ENCODE measurements around the gene GNG7. TPM values are rescaled to one million over a fixed set of nuclear protein-coding genes. Genes with fewer than 3 reads are reported as not detected.

GNG7 gene
- 0.60 and 0.75 TPM in 2 replicates for total RNA-seq (2014; rRNA removed; shearing (Covaris generic))

DNA sequence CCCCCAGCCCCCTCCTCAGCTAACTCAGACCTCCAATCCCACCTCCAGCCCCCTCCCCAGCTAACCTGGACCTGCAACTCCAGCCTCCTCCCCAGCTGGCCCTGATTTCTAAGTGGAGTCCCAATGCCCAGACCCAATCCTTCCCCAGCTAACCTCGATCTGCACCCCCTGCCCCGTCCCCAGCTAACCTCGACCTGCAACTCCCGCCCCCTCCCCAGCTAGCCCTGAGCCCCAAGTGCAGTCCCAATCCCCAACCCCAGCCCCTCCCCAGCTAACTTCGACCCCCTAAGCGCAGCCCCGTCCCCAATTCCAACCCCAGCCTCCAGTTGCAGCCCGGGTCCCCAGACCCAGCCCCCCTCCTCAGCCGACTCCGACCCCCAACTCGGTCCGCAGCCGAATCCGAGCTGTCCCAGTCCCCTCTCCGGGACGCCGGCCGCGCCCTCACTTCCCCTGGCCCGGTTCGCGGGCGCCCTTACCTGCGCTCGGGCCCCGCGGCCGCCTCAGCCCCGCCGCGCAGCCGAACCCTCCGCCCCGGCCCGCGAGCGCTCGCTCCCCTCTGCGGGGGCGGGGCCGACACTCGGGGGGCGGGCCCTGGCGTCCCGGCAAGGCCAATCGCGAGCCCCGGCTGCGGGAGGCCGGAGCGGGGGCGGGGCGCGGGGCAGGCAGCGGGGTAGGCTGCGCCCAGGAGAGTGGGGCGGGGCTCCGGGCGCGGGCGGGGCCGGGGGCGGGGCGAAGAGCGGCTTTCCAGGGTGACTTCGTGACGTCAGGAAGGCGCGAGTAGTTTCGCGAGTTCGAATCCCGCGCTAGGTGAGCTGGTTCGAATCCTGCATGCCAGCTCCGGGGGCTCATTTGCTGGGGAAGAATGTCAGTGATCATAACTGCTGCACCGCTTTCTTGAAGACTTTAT is at the start of gene GNG7:
TSS of gene GNG7 (minus strand) at position 525 of the 907 bp plus-strand sequence. CDS start 182,006 bp downstream, outside the sequence.
- peak; percentile 74 for DNase-seq (ENCODE audit: low spot score)

DNA sequence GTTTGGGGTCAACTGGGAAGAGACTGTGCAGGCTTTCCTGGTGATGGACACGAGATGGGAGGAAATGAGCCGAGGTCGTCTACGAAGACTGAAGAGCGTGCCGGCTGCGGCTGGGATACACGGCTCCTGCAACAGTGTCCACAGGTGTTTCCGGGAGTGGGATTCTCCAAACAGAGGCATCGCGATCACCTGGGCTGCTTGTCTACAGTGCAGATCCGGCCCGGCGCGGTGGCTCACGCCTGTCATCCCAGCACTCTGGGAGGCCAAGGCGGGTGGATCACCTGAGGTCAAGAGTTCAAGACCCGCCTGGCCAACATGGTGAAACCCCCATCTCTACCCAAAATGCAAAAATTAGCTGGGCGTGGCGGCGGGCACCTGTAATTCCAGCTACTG is 48.9 kb upstream of the GNG7 start:
- DNase-seq (ENCODE audit: low spot score) = no peak

DNA sequence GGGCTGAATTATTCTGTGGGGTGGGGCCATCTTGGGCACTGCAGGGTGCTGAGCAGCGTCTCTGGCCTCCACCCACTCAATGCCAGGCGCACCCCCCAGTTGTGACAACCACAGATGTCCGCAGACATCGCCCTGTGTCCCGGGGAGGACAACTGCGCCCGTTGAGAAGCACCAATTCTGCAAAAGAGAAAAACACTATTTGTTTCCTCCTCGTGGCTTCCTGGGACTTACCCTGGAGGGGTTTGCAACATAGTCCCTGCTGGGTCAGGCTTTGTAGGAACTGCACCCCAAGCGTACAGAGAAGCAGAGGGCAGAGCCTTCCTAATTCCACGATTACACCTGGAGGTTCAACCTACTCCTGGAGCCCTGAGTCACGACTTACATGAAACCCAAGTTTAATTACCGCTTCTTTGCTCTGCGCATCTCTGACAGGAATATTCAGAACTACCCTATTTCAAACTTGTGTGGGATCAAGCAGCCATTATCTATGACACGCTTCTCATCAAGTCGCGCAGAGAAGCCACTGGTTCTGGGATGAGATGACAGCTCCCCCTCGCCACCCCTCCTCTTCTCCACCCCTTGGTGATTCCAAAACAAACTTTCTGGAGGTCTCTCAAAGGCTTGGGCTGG is 48.4 kb upstream of the GNG7 start:
- DNase-seq (ENCODE audit: low spot score) = no peak

DNA sequence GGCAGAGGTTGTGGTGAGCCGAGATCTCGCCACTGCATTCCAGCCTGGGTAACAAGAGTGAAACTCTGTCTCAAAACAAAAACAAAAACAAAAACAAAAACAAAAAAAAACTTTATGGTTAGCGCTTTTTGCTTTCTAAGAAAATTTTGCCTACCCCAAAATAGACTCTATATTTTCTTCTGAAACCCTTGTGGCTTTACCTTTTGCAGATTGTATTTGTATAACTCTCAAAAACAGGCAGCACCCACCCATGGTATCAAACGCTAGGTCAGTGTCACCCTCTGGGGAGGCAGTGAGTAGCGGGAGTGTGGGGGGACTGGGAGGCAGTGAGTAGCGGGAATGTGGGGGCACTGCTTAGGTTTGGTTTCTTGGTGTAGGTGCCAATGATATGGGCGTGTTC is 44.9 kb upstream of the GNG7 start:
- no peak for DNase-seq (ENCODE audit: low spot score)

DNA sequence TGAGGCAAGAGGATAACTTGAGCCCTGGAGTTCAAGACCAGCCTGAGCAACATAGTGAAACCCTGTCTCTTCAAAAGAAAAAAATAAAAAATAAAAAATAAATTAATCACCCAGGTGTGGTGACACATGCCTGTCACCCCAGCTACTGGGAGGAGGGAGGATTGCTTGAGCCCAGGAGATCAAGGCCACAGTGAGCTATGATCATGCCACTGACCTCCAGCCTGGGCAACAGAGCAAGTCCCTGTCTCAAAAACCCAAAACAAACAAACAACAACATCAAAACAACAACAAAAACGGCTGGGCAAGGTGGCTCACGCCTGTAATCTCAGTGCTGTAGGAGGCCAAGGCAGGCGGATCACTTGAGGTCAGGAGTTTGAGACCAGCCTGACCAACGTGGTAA is 41.6 kb upstream of the GNG7 start:
- DNase-seq (ENCODE audit: low spot score) = no peak

DNA sequence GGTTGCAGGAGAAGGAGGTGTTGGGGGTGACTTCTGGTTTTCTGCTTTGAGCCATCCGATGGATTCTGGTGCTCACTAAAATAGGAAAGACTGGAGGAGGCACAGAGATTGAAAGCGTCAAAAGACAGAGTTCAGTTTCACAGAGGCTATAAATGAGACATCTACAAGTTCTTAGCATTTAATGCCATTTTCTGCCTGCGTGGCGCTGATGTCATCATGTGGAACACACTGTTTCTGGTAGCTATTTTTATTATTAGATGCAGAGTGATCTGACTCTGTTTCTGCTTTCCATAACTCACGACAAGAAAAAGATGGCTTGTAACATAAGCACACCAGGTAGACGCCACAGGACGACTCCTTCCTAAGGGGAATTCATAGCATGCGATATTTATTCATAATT is 40.6 kb upstream of the GNG7 start:
- no peak for DNase-seq (ENCODE audit: low spot score)

DNA sequence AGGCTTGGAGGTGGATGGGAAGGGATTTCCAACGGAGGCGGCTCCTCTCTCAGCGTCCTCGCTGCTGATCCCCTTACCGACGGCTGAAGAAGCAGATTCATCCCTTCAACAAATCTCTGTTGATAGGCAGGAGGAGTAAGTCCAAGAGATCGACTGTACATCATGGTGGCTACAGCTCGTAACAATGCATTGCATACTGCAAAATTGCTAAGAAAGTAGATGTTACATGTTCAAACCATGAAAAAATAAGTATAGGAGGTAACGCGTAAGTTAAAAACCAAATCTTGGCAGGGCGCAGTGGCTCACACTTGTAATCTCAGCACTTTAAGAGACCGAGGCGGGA is 37.8 kb upstream of the GNG7 start:
- DNase-seq (ENCODE audit: low spot score) = no peak

DNA sequence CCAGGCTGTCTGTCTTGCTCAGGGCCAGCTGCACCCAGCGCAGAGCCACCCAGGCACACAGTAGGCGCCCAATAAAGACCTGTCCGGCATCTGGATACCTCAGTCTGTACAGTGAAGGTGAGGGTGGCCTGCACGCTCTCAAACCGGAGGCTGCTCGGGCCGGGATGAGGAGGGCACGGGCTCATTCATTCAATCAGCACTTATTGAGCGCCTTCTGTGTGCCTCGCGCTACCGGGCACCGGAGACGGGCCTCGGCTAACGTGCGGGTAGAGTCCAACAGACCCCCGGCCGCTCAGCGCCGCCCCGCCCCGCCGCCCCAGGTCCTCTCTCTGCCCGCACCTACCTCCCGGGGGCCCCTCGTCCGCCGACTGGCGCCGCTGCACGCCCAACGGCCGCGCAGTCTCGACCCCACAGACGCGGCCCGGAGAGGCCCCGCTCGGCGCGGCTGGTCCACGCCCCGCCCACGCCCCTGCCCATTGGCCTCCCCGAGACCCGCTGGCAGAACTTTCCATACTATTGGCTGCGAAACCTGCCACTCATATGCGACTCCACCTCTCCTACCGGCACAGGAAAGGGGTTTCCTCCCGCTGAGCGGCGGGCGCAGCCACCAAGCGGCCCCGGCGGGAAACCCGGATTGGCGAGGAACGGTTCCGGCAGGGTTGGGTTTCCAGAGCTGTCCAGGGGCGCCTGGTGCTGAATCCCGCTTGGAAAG is 37.3 kb upstream of the GNG7 start, which contains the start of gene SLC39A3:
TSS of gene SLC39A3 (minus strand) at position 416 of the 712 bp plus-strand sequence. CDS start 2,760 bp downstream, outside the sequence.
- DNase-seq (ENCODE audit: low spot score) = peak; percentile 93

DNA sequence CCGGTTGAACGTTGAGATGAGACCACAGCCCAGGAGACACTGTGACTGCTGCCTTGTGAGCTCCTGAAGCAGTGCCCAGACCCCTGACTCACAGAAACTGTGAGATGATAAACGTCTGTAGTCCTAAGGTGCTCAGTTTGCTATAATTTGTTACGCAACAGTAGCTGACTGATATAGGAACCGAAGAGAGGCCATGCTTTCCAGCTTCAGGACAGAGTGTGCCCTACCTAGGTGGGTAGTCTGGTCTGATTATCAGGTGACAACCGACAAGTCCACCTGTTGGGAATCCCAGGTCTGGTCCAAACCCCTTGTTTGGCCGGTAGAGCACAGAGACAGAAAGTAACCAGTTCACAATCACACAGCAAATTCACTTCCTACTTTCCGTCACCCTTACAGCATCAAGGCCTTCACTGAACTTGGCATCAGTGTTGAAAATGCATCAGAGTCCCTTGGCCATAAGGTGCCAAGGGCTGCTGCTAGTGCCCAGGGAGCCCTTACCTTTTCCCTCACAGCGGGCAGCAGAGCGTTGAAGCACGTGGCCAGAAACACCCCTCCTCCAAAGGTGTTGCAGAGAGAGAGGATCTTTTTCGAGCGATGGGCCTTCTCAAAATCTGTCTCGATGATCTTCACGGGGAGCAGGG is 34.2 kb upstream of the GNG7 start:
- DNase-seq (ENCODE audit: low spot score) = no peak

DNA sequence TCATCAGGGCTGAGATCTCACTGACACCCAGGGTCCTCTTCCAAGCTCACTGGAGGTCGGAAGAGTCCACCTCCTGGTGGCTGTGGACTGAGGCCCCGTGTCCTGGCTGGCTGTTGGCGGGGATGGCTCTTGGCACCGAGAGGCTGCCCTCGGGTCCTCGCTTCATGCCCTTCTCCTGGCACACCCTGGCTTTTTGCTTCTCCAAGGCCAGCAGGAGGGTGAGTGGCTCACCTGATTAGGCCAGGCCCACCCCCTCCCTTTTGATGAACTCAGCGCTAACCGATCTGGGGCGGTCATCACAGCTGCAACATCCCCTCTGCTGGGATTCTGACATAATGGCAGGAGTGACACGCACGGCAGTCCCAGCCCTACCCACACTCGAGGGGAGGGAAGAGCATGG is 32.9 kb upstream of the GNG7 start:
- DNase-seq (ENCODE audit: low spot score) = no peak

DNA sequence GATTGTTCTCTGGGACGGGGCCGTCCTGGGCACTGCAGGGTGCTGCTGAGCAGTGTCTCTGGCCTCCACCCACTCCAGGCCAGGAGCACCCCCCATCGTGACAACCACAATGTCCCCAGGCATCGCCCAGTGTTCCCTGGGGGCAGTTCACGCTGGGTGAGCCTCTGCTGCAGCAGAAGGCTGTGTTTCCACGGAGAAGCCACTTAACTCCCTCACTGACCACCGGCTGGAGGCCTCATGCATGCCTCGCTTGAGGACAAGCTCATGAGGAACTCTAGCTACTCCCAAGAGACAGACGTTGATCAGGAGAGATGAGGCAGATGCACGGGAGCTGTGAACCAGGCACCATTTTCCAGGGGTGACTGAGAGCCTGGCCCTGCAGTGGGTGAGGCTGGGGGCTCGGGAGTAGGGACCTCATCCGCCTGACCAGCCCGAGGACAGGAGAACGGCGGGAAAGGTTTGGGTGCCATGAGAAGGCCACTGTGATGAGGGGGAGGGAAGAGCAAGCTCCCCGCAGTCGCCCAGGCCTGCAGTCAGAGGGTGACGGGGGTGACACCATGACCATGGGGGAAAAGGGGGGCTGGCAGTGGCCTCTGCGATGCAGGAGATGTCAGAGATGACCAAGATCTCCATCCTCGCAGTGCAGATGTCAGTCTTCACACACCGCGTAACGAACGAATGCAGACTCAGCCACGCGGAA is 32.2 kb upstream of the GNG7 start:
- no peak for DNase-seq (ENCODE audit: low spot score)

DNA sequence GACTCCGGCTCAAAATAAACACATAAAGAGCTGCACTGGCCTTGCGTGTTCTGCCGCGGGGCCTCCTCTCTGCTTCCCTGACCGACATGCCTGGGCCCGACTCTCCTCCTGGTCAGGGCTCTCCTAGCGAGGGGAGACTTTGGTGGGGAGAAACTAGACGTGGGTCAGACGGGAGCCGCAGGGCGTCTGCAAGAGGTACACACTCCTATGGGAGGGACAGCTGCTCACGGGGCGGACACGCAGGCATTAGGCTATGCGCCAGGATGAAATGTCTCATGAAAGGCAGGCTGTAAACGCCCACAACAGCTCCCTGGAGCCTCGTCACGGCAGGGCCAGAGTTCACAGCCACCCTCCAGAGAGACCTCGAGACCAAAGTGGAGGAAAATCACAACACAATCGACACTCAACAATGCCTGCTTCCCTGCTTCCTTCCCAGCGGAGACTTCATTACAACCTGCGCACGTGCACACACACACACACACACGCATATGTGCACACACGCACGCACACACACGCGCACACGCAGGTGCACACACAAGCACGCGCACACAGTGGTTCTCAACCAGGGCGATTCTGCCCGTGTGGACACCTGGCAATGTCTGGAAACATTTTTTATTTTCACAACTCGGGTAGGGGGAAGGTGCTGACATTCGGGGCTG is 31.6 kb upstream of the GNG7 start:
- no peak for DNase-seq (ENCODE audit: low spot score)

DNA sequence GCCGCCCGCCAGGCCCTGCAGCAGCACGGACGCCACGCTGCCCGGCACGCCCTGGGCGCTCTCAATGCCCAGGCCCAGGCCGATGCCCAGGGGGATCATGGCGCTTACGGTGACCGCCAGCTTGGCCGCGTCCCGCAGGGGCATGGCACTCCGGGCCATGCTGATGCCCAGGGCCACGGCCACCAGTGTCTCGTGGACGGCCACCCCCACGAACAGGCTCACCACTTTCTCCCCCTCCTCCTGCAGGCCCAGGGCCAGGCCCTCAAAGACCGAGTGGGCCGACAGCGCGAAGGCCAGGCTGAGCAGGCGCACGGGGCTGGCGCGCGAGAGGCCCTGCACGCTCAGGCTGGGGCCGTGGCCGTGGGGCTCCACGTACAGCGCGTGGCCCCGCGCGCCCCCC is 30.4 kb upstream of the GNG7 start:
- DNase-seq (ENCODE audit: low spot score) = no peak

DNA sequence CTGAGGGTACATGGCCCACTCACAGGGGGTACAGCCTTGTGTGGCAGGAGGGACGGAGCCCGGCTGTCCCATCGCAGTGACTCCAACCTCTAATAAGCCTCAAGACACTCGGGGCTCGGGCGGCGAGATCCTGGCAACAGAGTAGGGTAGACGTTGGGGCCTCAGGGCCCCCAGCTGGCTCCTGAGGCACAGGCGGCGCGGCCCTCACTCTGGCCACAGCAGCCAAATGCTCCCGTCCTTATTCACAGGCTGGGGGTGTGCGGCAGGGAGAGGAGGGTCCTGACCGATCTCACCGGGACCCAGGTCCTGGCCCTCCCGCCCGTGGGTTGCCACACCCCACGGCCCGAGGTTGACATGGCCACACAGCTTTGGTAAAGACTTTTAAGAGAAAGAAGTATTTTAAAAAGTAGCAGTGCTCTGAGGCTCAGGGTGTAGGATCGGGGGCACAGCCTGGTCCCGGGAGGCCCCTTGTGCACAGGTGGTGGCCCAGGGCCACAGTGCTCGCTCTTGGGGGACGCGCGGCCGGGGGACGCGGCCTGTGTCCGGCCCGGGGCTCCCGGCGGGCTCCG is 29.7 kb upstream of the GNG7 start:
- no peak for DNase-seq (ENCODE audit: low spot score)

DNA sequence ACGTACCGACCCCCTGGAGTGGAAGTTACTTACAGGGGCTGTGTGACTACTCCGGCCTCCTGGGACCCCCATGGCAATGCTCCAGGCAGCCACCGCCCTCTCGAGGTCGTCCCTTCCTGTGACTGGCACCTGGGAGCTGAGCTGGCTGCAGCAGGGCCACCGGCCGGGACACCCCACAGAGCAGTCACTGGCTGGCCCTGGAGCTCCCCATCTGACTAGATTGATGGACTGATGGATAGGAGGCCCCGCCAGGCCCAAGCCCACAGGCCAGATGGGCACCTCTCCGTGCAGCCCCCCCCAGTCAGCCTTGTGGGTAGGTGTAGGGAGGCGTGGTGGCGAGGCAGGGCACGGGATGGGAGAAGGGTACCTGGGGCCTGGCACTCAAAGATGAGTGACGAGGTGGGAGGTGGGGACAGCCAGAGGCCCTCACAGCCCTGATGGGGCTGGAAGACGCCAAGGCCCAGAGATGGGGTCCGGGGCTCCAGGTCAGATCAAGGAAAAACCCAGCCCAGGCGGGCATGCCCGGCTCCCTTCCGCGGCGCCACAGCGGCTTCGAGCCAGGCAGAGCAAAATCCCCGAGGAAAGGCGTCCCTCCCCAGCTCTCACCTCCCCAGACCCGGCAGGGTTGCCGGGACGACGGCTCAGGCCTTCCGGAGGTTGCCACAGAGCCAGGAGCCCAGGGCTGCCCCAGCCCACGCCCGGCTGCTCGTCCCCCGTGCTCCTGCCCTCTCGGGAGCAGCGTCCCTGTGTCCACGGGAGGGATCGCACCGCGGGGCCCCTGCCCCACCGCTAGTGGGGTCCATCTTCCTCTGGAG is 28.9 kb upstream of the GNG7 start:
- DNase-seq (ENCODE audit: low spot score) = no peak

DNA sequence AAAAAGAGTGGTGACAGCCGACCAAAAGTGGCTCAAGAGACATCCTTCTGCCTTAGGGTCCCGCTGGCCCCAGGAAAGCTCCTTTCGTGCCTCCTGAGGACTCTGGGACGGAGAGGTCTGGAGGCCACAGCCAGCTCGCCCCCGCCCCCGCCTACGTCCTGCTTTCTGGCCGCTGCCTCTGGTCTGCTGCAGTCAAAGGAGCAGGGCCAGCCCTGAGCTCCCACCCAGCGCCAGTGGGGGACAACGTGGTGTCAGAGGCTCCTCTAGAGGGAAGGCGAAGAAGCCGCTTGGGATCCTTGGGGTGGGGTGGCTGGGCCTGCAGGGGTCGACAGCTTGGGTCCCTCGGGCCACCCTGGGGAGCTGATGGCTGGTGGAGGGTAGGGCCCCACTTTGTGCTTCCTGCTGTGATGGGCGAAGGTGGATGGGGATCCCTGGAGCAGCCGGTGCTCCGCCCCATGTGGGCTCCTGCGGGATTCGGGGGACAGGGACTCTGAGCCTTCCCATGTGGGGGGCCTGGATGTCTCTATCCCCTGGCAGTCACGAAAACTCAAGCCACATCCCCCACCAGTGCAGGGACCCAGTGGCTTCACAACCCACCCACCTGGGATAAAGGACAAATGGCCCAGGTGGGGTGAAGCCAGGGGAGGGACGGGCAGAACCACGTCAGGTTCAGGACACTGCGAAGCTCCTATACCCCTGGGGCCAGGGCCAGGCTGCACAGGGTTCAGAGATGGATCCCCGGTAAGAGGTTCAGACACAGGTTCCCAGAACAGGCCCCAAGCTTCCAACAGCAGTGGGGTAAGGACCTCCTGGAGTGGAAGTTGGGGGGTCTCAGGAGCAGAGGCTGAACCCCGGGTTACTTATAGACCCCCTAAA is 27.7 kb upstream of the GNG7 start:
- no peak for DNase-seq (ENCODE audit: low spot score)

DNA sequence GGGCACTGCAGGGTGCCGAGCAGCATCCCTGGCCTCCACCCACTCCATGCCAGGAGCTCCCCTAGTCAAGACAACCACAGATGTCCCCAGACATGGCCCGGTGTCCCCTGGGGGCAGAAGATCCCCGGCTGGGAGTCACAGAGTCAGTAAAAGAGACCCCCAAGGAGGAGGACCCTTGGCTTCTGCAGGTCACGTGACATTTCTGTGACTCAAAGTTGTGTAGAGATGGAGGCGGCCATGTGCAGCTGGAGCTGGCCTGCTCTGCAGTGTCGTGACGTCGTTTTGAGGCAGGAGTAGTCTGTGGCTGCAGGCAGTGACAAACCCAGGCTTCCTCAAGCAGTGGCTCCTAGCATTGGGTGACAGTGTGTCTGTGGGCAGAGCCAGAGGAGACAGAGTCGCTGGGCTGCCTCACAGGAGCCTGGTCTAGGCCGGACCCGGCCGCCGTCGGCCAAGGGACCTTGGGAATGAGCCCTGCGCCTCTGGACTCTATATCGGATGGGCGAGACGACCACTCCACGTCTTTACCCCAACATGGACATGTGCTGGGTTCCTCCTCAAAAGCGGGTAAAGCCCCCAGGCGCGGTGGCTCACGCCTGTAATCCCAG is 26.4 kb upstream of the GNG7 start:
- no peak for DNase-seq (ENCODE audit: low spot score)

DNA sequence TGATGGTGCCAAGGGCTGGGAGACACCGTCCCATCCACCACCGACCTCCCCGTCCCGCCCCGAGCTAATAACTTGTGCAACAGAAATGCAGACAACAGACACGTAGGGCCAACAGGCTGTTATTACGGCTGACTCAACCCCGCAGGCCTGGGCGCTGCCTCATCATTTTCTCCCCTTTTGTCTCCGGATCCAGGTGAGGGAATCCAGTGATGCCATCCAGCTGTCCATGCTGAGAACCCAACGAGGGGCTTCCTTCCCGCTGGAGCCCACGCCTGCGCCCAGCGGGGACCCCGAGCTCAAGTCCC is 25.1 kb upstream of the GNG7 start:
- no peak for DNase-seq (ENCODE audit: low spot score)

Data from H4 (cell line).